ENCODE results near the gene KLHL40.

DNA sequence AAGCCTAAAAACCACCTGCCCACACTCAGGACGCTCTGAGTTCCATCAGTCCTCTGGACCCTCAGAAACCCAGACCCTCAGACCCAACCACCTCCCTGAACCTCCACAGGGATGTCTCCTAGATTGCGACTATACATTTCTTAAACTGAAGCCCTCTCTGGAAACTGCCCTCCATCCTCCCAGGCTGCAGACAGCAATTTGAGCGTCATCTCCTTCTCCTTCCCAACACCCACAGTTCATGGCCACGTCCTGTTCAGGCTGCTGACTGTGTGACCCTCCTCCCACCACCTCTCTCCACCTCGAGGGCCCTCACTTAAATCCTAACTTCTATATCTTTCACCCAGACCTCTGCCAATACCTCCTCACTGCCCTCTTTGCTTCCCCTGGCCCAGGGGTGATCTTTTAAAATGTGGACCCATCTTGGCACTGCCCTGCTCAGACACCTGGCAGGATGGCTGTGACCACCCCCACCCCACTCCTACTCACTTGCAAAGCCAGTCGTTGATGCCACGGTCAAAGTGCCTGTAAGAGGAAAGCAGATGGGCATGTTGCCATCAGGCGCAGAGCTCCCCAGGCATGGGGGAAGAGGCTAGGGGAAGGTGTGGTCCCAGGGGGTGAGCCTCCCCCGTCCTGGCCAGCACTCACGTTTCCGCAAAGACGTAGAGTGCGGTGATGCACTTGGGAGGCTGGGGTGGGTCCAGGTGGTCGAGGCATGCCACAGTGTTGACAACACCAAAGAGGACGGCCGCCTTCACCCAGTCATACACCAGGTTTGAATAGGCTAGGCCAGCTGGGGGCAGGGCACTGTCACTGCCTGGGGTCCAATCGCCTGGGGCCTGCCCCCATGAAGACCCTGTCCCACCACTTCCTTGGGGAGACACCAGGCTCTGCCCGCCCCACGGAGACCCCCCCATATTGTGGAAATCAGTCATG lies 11.3 kb downstream of the KLHL40 start:
- TF ChIP-seq CTCF (optimal IDR thresholded peaks at IDR 0.05 in 1 of 3, IDR thresholded peaks at IDR 0.05 in 1 of 3, conservative IDR thresholded peaks at IDR 0.05 in 1 of 3; ENCODE audit: extremely low read depth in 1 of 3, insufficient read depth in 2 of 3, low read length in 3 of 3) = no peak
- TF ChIP-seq EZH2 (IDR thresholded peaks at IDR 0.05; ENCODE audit: low read length) = no peak
